Tibial nerve (tissue), 4 donors: Measurements from ENCODE around the gene DNAAF2. TPM values are rescaled to one million over a fixed set of nuclear protein-coding genes. Genes with fewer than 3 reads are reported as not detected.
"Not testable (repeated sequence)": the region's sequence is repeated elsewhere in the genome, so short reads cannot be mapped to it uniquely, and the experiment has no call there.

Experiments
- DNase-seq, 2 donors: peaks; one replicate each; pipeline ENCODE4 v3.0.0-alpha.2; 2019; ENCODE audit warnings: low spot score in 2 of 2
- H3K27ac ChIP-seq, 4 donors: fragments of 200-600 bp; sonication (generic) in 3 of 4; one replicate each; pipeline ENCODE4 v1.5.1; 2017 to 2019; ENCODE audit warnings: mild to moderate bottlenecking in 1 of 4
- H3K27me3 ChIP-seq, 2 donors: fragments of 200-600 bp; sonication (generic) in 1 of 2; one replicate each; pipeline versions ENCODE4 v1.5.1 to v1.6.0; 2017 to 2019
- H3K36me3 ChIP-seq, 3 donors: fragments of 200-600 bp; sonication (generic); one replicate each; pipeline ENCODE4 v1.5.1; 2018 to 2019
- H3K4me1 ChIP-seq, 4 donors: fragments of 200-600 bp; sonication (generic) in 3 of 4; one replicate each; pipeline ENCODE4 v1.5.1; 2017 to 2019
- H3K4me3 ChIP-seq, 4 donors: fragments of 200-600 bp; sonication (generic) in 3 of 4; one replicate each; pipeline ENCODE4 v1.5.1; 2017 to 2019; ENCODE audit warnings: mild to moderate bottlenecking in 1 of 4, moderate library complexity in 1 of 4
- H3K9me3 ChIP-seq, 4 donors: fragments of 200-600 bp; sonication (generic) in 3 of 4; one replicate each; pipeline ENCODE4 v1.5.1; 2017 to 2019
- CTCF ChIP-seq, 5 experiments: fragments of 200-600 bp in 3 of 5; fragments of 450-650 bp in 2 of 5; sonication (generic) in 3 of 5; IDR thresholded peaks; one replicate each; pipeline ENCODE4 v1.5.1; 2016 to 2019; ENCODE audit warnings: antibody characterized with exemption in 5 of 5, mild to moderate bottlenecking in 3 of 5, moderate library complexity in 2 of 5
- EP300 ChIP-seq, 2 donors: sonication (generic); formaldehyde crosslinking; IDR thresholded peaks; one replicate each; pipeline ENCODE4 v1.6.1; 2017; ENCODE audit warnings: antibody characterized with exemption in 2 of 2, mild to moderate bottlenecking in 1 of 2
- POLR2A ChIP-seq, 2 donors: fragments of 450-650 bp; IDR thresholded peaks; one replicate each; pipeline ENCODE4 v1.6.1; 2017; ENCODE audit warnings: antibody characterized with exemption in 2 of 2, mild to moderate bottlenecking in 2 of 2, moderate library complexity in 2 of 2
- WGBS, 2 donors: methylation state at CpG; one replicate each; pipeline ENCODE4 v1.1.5; 2018; 5-methylcytosine and 5-hydroxymethylcytosine counted together
- total RNA-seq, 4 donors: library from RNA; depleted of rRNA; stranded (reverse); fragments of >200 nt; gene quantifications; one replicate each; pipeline ENCODE4 v1.1.0, GENCODE V29; 2016

DNAAF2 gene
- total RNA-seq, 4 donors from 2014 or later, result 7.8 to 17.2 (median 9.6) TPM

DNA sequence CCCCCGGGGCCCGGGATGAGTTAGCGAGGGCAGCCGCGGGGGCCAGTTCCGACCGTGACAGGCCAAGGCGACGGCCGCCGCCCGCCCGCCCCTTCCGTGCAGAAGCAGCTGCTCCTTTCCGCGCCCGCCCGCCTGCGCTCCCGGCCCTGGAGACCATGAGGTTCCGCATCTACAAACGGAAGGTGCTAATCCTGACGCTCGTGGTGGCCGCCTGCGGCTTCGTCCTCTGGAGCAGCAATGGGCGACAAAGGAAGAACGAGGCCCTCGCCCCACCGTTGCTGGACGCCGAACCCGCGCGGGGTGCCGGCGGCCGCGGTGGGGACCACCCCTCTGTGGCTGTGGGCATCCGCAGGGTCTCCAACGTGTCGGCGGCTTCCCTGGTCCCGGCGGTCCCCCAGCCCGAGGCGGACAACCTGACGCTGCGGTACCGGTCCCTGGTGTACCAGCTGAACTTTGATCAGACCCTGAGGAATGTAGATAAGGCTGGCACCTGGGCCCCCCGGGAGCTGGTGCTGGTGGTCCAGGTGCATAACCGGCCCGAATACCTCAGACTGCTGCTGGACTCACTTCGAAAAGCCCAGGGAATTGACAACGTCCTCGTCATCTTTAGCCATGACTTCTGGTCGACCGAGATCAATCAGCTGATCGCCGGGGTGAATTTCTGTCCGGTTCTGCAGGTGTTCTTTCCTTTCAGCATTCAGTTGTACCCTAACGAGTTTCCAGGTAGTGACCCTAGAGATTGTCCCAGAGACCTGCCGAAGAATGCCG lies 13.7 kb downstream of the DNAAF2 start:
- Histone ChIP-seq H3K36me3 (peaks cover 0 to 25% (median 8%) of the 10 kb centered on the region in 3 donors), H3K4me1 (peaks cover 0 to 59% (median 29%) of the 10 kb centered on the region in 4 donors), H3K9me3 (no peaks in the 10 kb centered on the region), H3K27me3 (no peaks in the 10 kb centered on the region), H3K27ac (peak overlapping the region; percentile 65 to 96 (median 95)), H3K4me3 (peak overlapping the region; percentile 61 to 98 (median 88))
- TF ChIP-seq EP300 (IDR thresholded peaks at IDR 0.05), result no peak
- TF ChIP-seq POLR2A (IDR thresholded peaks at IDR 0.05), result no peak
- no peak for TF ChIP-seq CTCF (IDR thresholded peaks at IDR 0.05)
- WGBS, 2 donors, result 6 to 9% methylated on average over 9 to 23 of the region's 65 CpGs
- peak; percentile 34 to 37 for DNase-seq

DNA sequence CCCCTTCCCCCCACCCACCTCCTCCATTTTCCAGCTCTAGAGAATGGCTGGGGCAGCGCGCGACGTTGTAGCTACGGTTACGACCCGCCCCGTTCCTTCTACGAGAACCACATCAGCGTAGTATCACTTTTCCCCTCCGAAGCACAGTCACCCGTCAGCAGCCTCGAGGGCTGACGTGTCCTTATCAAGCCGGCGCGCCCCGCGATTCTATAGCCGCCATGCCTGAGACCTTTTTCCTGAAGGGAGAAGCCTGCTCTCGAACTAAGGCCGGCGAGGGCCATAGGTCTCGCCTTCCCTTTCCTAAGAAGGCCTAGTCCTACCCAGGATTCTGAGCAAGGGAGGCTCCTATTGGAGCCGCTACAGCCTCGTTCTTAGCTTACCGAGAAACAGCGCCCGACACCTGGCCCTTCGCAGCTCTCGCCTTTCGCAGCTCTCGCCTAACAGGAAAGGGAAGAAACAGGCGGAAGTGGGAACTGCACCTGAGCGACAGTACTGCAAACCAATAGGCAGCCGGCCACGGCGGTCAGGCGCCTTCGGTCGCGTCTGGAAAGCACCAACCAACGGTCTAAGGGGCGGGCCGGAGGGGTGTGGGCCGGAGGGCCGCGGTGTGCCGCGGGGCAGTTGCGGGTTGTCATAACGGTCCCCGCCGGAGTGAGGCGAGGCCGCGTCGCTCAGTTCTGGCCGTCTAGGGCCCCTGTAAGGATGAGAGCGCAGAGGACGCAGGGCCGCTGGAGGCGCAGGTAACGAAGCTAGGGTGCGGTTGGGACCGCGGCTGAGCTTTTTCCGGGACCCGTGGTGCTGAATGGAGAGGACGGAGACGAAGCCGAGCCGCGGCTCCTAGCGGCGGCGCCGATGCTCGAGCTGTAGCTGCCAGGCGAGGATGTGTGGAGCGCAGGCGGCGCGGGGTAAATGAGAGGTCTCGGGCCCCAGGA lies 14.6 kb downstream of the DNAAF2 start, which contains the start of the genes MGAT2 and RPL36AL:
Gene MGAT2, plus strand, starts transcription at position 618 of the 932 bp plus-strand sequence. CDS start 470 bp downstream, outside the sequence.
Gene RPL36AL, minus strand, starts transcription at position 445 of the 932 bp plus-strand sequence. CDS start 1,522 bp downstream, outside the sequence.
- Histone ChIP-seq H3K27ac (peak within 1 kb of the TSS; percentile 65 to 96 (median 95)), H3K36me3 (peaks cover 0 to 25% (median 8%) of the 10 kb centered on the region in 3 donors), H3K4me3 (peak within 1 kb of the TSS; percentile 61 to 98 (median 88)), H3K9me3 (no peaks in the 10 kb centered on the region), H3K4me1 (peaks cover 0 to 59% (median 29%) of the 10 kb centered on the region in 4 donors), H3K27me3 (no peaks in the 10 kb centered on the region)
- peak; percentile 93 to 94 for DNase-seq
- peak; percentile 67 to 99 for TF ChIP-seq EP300 (IDR thresholded peaks at IDR 0.05)
- TF ChIP-seq CTCF (IDR thresholded peaks at IDR 0.05), result peak in 3 of 5 experiments; percentile 18 to 80 (median 79)
- TF ChIP-seq POLR2A (IDR thresholded peaks at IDR 0.05), result peak; percentile 68 to 98
- 1 to 2% methylated on average over 72 to 74 of the region's 85 CpGs for WGBS, 2 donors

DNA sequence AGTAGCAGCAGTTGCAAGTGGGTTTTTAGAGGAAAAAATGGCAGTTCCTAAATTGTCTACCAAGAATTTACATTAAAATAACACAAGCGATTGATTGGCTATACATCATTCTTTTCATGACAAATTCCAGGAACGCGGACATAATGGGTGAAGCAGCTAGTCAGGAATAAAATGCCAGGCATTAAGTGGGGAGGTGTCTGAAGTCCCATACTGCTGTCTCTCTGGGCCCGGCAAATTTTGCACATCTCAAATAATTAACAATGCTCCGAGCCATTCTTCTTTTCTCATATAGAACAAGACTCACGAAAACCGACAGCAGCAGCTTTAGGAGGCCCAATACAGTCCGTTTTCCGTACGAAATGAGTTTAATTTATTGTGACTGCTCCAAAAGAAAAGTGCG lies 15.3 kb downstream of the DNAAF2 start:
- Histone ChIP-seq H3K4me1 (peaks cover 0 to 59% (median 29%) of the 10 kb centered on the region in 4 donors), H3K27ac (peak overlapping the region; percentile 65 to 96 (median 95))

GRCh38 chr14:49619273-49619672 lies 15.8 kb downstream of the DNAAF2 start:
- Histone ChIP-seq H3K4me3 (peak overlapping the region; percentile 61 to 98 (median 88)), H3K4me1 (peaks cover 0 to 54% (median 29%) of the 10 kb centered on the region in 4 donors), H3K27ac (peak overlapping the region in 2 of 4 donors; percentile 95 to 96), H3K36me3 (peaks cover 0 to 25% (median 8%) of the 10 kb centered on the region in 3 donors)
- not testable (repeated sequence) for H3K27me3 ChIP-seq, DNase-seq, H3K9me3 ChIP-seq
- WGBS, 2 donors, result 69 to 73% methylated on average over 19 of the region's 19 CpGs

More for the DNA sequence above, 15.3 kb downstream of the DNAAF2 start:
- TF ChIP-seq EP300 (IDR thresholded peaks at IDR 0.05), result no peak
- TF ChIP-seq POLR2A (IDR thresholded peaks at IDR 0.05), result no peak
- no peak for TF ChIP-seq CTCF (IDR thresholded peaks at IDR 0.05)
- WGBS, 2 donors, result 1% methylated on average over 11 of the region's 11 CpGs
- H3K9me3 ChIP-seq, result no peaks in the 10 kb centered on the region
- no peaks in the 10 kb centered on the region for H3K27me3 ChIP-seq
- no peak for DNase-seq
- H3K36me3 ChIP-seq, result peaks cover 0 to 25% (median 8%) of the 10 kb centered on the region in 3 donors
- peak overlapping the region; percentile 61 to 98 (median 88) for H3K4me3 ChIP-seq

DNA sequence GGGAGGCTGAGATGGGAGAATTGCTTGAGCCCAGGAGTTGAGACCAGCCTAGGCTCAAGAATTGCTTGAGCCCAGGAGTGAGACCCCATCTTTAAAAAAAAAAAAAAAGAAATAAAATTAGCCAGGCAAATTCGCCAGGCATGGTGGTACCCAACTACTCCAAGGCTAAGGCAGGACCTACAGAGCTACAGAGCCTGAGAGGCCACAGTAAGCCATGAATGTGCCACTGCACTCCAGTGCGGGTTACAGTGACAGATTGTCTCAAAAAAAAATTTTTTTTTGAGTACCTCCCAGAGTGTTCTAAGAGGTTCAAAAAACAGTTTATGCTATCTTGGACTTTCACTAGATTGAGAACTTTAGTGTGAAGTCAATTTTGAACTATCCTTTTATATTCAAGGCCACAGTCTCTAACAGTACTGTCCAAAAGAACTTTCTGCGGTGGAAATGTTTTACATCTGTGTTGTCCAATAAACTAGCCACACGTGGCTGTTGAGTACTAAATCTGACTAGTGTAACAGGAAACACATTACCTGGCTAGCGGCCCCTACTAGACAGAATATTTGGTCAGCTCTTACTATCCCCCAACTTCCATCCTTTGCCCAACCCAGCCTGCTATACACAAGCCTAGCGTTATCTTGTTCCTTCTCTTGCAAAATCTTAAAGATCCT lies 17.1 kb downstream of the DNAAF2 start:
- Histone ChIP-seq H3K4me1 (peaks cover 0 to 41% (median 21%) of the 10 kb centered on the region in 4 donors), H3K4me3 (no peak overlapping the region), H3K36me3 (peaks cover 0 to 25% (median 8%) of the 10 kb centered on the region in 3 donors), H3K27me3 (no peaks in the 10 kb centered on the region), H3K9me3 (no peaks in the 10 kb centered on the region), H3K27ac (no peak overlapping the region)
- WGBS, 2 donors, result 85 to 93% methylated on average over 6 of the region's 6 CpGs
- TF ChIP-seq CTCF (IDR thresholded peaks at IDR 0.05) (no peak), POLR2A (IDR thresholded peaks at IDR 0.05) (no peak), EP300 (IDR thresholded peaks at IDR 0.05) (no peak)
- DNase-seq, result no peak
